ENCODE data around the gene AP4S1. TPM values are rescaled to one million over a fixed set of nuclear protein-coding genes. Genes with fewer than 3 reads are reported as not detected.

The AP4S1 gene
- total and polyA plus RNA-seq, 2 donors: 9.9 to 13.0 TPM

DNA sequence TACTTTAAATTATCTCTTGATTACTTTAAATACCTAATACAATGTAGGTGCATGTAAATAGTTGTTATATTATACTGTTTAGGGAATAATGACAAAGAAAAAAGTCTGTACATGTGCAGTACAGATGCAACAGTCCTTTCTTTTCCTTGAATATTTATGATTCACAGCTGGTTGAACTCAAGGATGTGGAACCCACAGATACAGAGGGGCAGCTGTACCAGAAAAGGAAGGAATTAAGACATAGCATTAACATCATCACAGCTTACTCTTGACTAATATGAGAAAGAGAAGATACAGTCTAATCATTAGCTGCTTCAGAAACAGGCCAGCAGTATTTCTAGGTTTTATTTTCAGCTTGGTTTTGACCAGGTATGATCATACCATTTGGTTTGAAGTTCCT lies 34.7 kb upstream of the AP4S1 start:
- Histone ChIP-seq H3K4me3 (ENCODE audit: low read length in 2 of 2) (no peak overlapping the region), H3K36me3 (ENCODE audit: control insufficient read depth in 2 of 2, insufficient read depth in 2 of 2, low read length in 1 of 2) (no peaks in the 10 kb centered on the region), H3K4me1 (ENCODE audit: control insufficient read depth in 2 of 2, insufficient read depth in 2 of 2, low read length in 2 of 2) (no peaks in the 10 kb centered on the region), H3K27ac (ENCODE audit: low read depth in 1 of 2, low read length in 1 of 2) (no peak overlapping the region), H3K9me3 (ENCODE audit: control insufficient read depth in 2 of 2, insufficient read depth in 1 of 2, low read length in 1 of 2) (no peaks in the 10 kb centered on the region), H3K27me3 (ENCODE audit: control insufficient read depth in 2 of 2, insufficient read depth in 1 of 2, low read length in 1 of 2) (no peaks in the 10 kb centered on the region)
- DNase-seq (ENCODE audit: low read depth in 6 of 9, low spot score in 9 of 9): no peak

DNA sequence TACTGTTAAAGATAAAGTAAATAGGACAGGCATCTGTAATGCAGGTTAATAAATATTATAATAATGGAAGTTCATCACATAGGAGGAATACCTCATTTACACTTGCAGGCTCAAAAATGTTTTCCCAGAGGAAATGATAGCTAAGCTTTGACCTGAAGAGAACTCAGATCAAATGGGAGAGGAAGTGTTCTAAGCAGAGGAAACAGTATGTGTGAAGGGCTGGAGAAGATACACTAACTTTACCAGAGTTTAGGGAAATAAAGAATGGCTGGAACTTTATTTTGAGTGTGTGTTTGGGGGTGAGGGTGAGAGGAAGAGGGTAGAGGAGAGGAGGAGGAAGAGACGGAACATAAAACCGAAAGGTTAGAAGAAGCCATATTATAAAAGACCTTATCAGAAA lies 34.0 kb upstream of the AP4S1 start:
- no peak overlapping the region for H3K4me3 ChIP-seq (ENCODE audit: low read length in 2 of 2)
- H3K9me3 ChIP-seq (ENCODE audit: control insufficient read depth in 2 of 2, insufficient read depth in 1 of 2, low read length in 1 of 2): no peaks in the 10 kb centered on the region
- H3K27me3 ChIP-seq (ENCODE audit: control insufficient read depth in 2 of 2, insufficient read depth in 1 of 2, low read length in 1 of 2): no peaks in the 10 kb centered on the region
- no peak overlapping the region for H3K27ac ChIP-seq (ENCODE audit: low read depth in 1 of 2, low read length in 1 of 2)
- WGBS: 81% methylated on average over 2 of the region's 2 CpGs
- no peaks in the 10 kb centered on the region for H3K4me1 ChIP-seq (ENCODE audit: control insufficient read depth in 2 of 2, insufficient read depth in 2 of 2, low read length in 2 of 2)
- DNase-seq (ENCODE audit: low read depth in 6 of 9, low spot score in 9 of 9): no peak
- no peaks in the 10 kb centered on the region for H3K36me3 ChIP-seq (ENCODE audit: control insufficient read depth in 2 of 2, insufficient read depth in 2 of 2, low read length in 1 of 2)

DNA sequence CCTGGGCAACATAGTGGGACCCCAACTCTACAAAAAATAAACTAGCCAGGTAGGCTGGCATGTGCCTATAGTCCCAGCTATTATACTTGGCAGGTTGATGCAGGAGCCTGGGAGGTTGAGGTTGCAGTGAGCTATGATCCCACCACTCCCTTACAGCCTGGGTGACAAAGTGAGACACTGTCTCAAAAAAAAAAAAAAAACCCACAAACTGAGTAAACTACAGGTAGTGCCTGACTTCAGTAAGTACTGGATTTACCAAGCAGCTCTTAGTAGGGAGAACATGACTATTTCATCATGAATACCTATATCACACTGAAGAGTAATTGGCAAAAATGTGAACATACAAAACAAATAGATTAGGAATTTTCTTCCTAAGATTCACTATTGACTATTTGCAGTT lies 32.4 kb upstream of the AP4S1 start:
- Histone ChIP-seq H3K27me3 (ENCODE audit: control insufficient read depth in 2 of 2, insufficient read depth in 1 of 2, low read length in 1 of 2) (no peaks in the 10 kb centered on the region), H3K4me3 (ENCODE audit: low read length in 2 of 2) (no peak overlapping the region), H3K36me3 (ENCODE audit: control insufficient read depth in 2 of 2, insufficient read depth in 2 of 2, low read length in 1 of 2) (no peaks in the 10 kb centered on the region), H3K4me1 (ENCODE audit: control insufficient read depth in 2 of 2, insufficient read depth in 2 of 2, low read length in 2 of 2) (no peaks in the 10 kb centered on the region), H3K27ac (ENCODE audit: low read depth in 1 of 2, low read length in 1 of 2) (no peak overlapping the region), H3K9me3 (ENCODE audit: control insufficient read depth in 2 of 2, insufficient read depth in 1 of 2, low read length in 1 of 2) (peaks cover 0 to 3% of the 10 kb centered on the region in 2 donors)
- DNase-seq (ENCODE audit: low read depth in 6 of 9, low spot score in 9 of 9): no peak

DNA sequence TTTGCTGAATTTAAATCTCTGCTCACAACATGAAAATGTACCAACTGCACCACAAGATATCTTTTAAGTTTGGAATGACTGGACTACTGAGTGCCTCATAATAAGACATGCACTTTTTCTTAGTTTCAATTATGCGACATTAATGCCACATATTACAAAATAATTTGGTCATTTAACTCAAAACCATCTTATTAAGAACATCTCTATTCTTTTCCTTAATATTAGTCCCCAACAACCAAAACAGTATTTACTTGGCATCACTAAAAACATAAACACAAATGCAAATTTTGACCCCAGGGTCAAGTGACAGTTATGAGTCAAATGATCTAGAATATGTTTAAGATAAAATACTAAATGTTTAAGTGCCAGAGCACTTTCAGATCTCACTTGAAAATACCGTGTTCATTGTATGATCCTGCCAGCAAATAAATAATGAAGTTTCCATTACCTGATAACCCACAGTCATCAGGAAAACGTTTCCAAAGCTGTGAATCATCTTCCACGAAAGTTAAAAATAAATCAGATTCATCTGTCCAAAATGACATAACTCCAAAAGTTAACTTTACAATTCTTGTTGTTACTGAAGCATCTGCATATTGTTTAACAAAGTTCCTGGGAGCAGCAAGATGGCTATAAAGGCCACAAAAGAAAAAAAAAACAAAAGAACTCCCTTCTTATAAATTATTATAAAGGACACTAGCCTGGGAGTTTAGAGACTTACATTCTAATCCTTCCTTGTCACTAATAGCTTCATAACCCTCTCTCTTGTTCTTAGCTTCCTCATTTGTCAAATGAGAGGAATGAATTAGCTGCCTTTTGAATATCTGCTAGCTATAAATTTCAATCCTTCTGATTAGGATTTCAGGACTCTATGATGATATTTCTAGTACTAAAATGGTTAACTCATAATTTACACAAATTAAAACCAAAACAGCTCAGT lies 30.5 kb upstream of the AP4S1 start:
- Histone ChIP-seq H3K27me3 (ENCODE audit: control insufficient read depth in 2 of 2, insufficient read depth in 1 of 2, low read length in 1 of 2) (no peaks in the 10 kb centered on the region), H3K9me3 (ENCODE audit: control insufficient read depth in 2 of 2, insufficient read depth in 1 of 2, low read length in 1 of 2) (peaks cover 1 to 3% of the 10 kb centered on the region in 2 donors), H3K36me3 (ENCODE audit: control insufficient read depth in 2 of 2, insufficient read depth in 2 of 2, low read length in 1 of 2) (no peaks in the 10 kb centered on the region), H3K27ac (ENCODE audit: low read depth in 1 of 2, low read length in 1 of 2) (no peak overlapping the region), H3K4me3 (ENCODE audit: low read length in 2 of 2) (no peak overlapping the region), H3K4me1 (ENCODE audit: control insufficient read depth in 2 of 2, insufficient read depth in 2 of 2, low read length in 2 of 2) (no peaks in the 10 kb centered on the region)
- no peak for DNase-seq (ENCODE audit: low read depth in 6 of 9, low spot score in 9 of 9)
- WGBS: 46% methylated on average over 4 of the region's 4 CpGs

DNA sequence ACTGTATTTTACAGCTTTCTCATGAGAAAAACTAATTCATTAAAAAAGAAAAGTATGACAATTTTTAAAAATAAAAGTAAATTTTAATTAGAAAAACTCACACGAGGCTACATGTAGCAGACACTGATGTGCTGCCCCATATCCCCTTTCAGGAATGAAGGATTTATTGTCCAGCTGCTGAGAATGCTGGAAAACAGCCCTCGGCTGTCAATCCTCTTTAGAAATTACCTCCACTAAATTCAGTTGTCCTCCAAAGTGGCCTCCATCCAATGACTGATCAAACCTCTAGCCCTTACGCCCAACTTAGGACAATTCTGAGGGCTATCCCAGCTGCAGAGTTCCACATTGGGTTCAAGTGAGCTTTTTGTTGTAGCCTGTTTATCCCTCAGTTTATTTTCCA lies 29.8 kb upstream of the AP4S1 start:
- 94% methylated on average over 3 of the region's 3 CpGs for WGBS
- peaks cover 1 to 3% of the 10 kb centered on the region in 2 donors for H3K9me3 ChIP-seq (ENCODE audit: control insufficient read depth in 2 of 2, insufficient read depth in 1 of 2, low read length in 1 of 2)
- H3K4me3 ChIP-seq (ENCODE audit: low read length in 2 of 2): no peak overlapping the region
- no peaks in the 10 kb centered on the region for H3K4me1 ChIP-seq (ENCODE audit: control insufficient read depth in 2 of 2, insufficient read depth in 2 of 2, low read length in 2 of 2)
- no peak for DNase-seq (ENCODE audit: low read depth in 6 of 9, low spot score in 9 of 9)
- no peaks in the 10 kb centered on the region for H3K36me3 ChIP-seq (ENCODE audit: control insufficient read depth in 2 of 2, insufficient read depth in 2 of 2, low read length in 1 of 2)
- H3K27me3 ChIP-seq (ENCODE audit: control insufficient read depth in 2 of 2, insufficient read depth in 1 of 2, low read length in 1 of 2): no peaks in the 10 kb centered on the region
- no peak overlapping the region for H3K27ac ChIP-seq (ENCODE audit: low read depth in 1 of 2, low read length in 1 of 2)

DNA sequence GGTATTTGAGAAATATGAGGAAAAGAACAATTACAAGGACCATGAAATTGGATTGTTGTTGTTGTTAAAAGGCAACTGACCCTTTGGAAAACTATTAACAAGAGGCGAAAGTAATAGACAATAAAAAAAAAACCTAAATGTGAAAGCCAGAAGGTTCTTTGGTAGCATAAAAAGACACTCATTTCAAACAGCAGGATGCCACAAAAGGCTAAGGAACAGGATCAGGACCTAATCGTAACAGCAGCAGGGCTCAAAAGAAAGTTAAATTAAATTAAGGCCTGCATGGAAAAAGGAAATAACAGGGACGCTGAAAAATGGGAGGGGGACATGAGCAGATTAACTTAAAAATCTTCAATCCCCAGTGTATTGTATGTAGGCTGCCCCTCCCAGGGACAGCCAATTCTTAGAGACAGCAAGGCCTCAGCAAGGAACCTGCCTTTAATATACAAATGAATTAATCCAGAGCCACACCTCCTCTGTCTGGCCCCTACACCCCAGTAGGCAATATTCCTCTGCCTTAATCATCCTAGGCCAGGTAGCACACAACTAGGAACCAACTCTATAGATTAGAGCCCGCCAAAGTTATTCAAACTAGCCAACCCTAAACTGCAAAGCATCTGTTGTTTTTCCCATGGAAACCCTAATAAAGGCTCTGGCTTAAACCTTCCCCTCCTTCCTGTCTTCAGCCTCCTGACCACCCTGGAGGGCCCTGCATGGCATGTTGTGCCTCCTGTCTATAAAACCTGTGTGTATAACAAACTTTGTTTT lies 28.4 kb upstream of the AP4S1 start:
- no peaks in the 10 kb centered on the region for H3K4me1 ChIP-seq (ENCODE audit: control insufficient read depth in 2 of 2, insufficient read depth in 2 of 2, low read length in 2 of 2)
- H3K27me3 ChIP-seq (ENCODE audit: control insufficient read depth in 2 of 2, insufficient read depth in 1 of 2, low read length in 1 of 2): no peaks in the 10 kb centered on the region
- peaks cover 0 to 2% of the 10 kb centered on the region in 2 donors for H3K36me3 ChIP-seq (ENCODE audit: control insufficient read depth in 2 of 2, insufficient read depth in 2 of 2, low read length in 1 of 2)
- H3K9me3 ChIP-seq (ENCODE audit: control insufficient read depth in 2 of 2, insufficient read depth in 1 of 2, low read length in 1 of 2): peaks cover 1 to 3% of the 10 kb centered on the region in 2 donors
- 96% methylated on average over 4 of the region's 4 CpGs for WGBS
- no peak overlapping the region for H3K27ac ChIP-seq (ENCODE audit: low read depth in 1 of 2, low read length in 1 of 2)
- no peak for DNase-seq (ENCODE audit: low read depth in 6 of 9, low spot score in 9 of 9)
- no peak overlapping the region for H3K4me3 ChIP-seq (ENCODE audit: low read length in 2 of 2)

DNA sequence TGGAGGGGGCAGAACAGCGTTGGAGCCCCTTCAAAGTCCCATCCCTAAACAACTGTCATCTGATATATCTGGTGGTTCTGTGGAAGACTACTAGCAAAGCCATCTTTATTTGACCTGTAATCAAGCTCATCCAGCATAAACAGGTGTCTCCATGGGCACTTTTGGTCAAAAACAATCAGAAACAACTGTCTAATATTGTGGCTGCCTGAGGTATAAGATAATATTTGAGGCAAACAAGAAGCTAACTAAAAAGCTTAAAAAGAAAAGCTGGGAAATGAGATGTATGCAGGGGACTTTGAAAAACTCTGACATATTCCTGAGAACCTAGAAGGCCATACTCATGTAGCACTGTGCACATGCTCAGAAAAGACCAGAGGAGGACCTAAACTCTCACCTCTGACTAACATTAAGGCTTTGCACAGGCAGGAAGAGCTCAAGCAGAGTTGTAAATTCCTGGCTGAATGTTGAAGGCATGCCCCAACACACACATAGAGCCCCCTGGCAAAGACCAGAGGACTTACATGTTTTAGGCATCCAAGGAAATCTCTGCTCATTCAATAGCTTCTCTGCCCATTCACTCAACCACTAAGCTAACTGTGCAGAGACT lies 27.2 kb upstream of the AP4S1 start:
- Histone ChIP-seq H3K27ac (ENCODE audit: low read depth in 1 of 2, low read length in 1 of 2) (no peak overlapping the region), H3K36me3 (ENCODE audit: control insufficient read depth in 2 of 2, insufficient read depth in 2 of 2, low read length in 1 of 2) (peaks cover 0 to 2% of the 10 kb centered on the region in 2 donors), H3K27me3 (ENCODE audit: control insufficient read depth in 2 of 2, insufficient read depth in 1 of 2, low read length in 1 of 2) (no peaks in the 10 kb centered on the region), H3K9me3 (ENCODE audit: control insufficient read depth in 2 of 2, insufficient read depth in 1 of 2, low read length in 1 of 2) (peaks cover 1 to 3% of the 10 kb centered on the region in 2 donors), H3K4me3 (ENCODE audit: low read length in 2 of 2) (no peak overlapping the region), H3K4me1 (ENCODE audit: control insufficient read depth in 2 of 2, insufficient read depth in 2 of 2, low read length in 2 of 2) (no peaks in the 10 kb centered on the region)
- no peak for DNase-seq (ENCODE audit: low read depth in 6 of 9, low spot score in 9 of 9)
- 98% methylated on average over 1 of the region's 1 CpG for WGBS

DNA sequence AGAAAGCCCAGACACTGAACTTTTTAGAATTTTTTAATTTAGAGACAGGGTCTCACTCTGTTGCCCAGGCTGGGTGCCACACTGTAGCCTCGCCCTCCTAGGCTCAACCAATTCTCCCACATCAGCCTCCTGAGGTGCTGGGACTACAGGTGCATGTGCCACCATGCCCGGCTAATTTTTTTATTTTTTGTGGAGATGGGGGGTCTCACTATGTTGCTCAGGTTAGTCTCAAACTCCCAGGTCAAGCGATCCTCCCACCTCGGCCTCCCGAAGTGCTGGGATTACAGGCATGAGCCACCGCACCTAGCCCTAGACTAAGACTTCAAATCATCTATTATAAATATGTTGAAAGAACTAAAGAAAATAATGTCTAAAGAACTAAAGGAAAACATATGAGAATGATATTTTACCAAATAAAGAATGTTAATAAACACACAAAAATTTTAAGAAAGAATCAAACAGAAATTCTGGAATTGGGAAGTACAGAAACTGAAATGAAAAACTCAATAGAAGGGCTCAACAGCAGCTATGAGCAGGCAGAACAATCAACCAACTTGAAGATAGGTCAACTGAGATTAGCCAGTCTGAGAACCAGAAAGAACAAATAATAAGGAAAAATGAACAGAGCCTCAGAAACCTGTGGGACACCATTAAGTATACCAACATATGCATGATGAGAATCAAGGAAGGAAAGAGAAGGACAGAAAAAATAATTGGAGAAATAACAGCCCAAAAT lies 26.2 kb upstream of the AP4S1 start:
- Histone ChIP-seq H3K9me3 (ENCODE audit: control insufficient read depth in 2 of 2, insufficient read depth in 1 of 2, low read length in 1 of 2) (peaks cover 1 to 3% of the 10 kb centered on the region in 2 donors), H3K36me3 (ENCODE audit: control insufficient read depth in 2 of 2, insufficient read depth in 2 of 2, low read length in 1 of 2) (peaks cover 2 to 4% of the 10 kb centered on the region in 2 donors), H3K27ac (ENCODE audit: low read depth in 1 of 2, low read length in 1 of 2) (no peak overlapping the region), H3K4me1 (ENCODE audit: control insufficient read depth in 2 of 2, insufficient read depth in 2 of 2, low read length in 2 of 2) (no peaks in the 10 kb centered on the region), H3K27me3 (ENCODE audit: control insufficient read depth in 2 of 2, insufficient read depth in 1 of 2, low read length in 1 of 2) (no peaks in the 10 kb centered on the region), H3K4me3 (ENCODE audit: low read length in 2 of 2) (no peak overlapping the region)
- 98% methylated on average over 6 of the region's 6 CpGs for WGBS
- DNase-seq (ENCODE audit: low read depth in 6 of 9, low spot score in 9 of 9): no peak

Data from thymus (tissue), 11 donors.